Sciatic nerve (tissue), 2 donors: ENCODE measurements around the gene IZUMO1R. TPM values are rescaled to one million over a fixed set of nuclear protein-coding genes. Genes with fewer than 3 reads are reported as not detected.
"Not testable (repeated sequence)": the region's sequence is repeated elsewhere in the genome, so short reads cannot be mapped to it uniquely, and the experiment has no call there.

Source experiments
- ATAC-seq: fragments of 200-7000 bp; cut with Tn5 transposase; one replicate; pipeline ENCODE4 v1.9.1; 2020; ENCODE audit warnings: mild to moderate bottlenecking, moderate library complexity
- DNase-seq: peaks from one replicate; pipeline ENCODE4 v3.0.0-alpha.2; 2020; ENCODE audit warnings: low spot score
- intact Hi-C: fragments of 100-400 bp; cut with DNase I; formaldehyde crosslinking; loops from one replicate; pipeline ENCODE4 v1.14.2; 2022
- total RNA-seq: library from RNA; stranded (reverse); fragmentation: NEBNext Ultra II Directional; extraction: Animal tissue kit (Norgen Biotek cat#: 25700); gene quantifications from one replicate; pipeline ENCODE4 v1.2.1, GENCODE V29; 2021
- donor health status: DM: no; HTN: no; CAD: no.
- donor health status: DM: no; HTN: no; CAD: no.

Gene IZUMO1R
- not detected for total RNA-seq

GRCh38 chr11:94303966-94304958, at the start of gene IZUMO1R:
TSS of gene IZUMO1R (plus strand) at chr11:94304580. CDS start at chr11:94305637, 1,057 bp downstream.
- peak; percentile 81 for ATAC-seq
- DNase-seq, result no peak
- intact Hi-C loops, result no loop called here

- ATAC-seq (no peak), DNase-seq (no peak)
- intact Hi-C loops, result no loop called here
These were observed 32.5 kb upstream of the IZUMO1R start for GRCh38 chr11:94271885-94272372.

- intact Hi-C loops, result no loop called here
- ATAC-seq (no peak), DNase-seq (no peak)
These were observed 31.6 kb upstream of the IZUMO1R start for GRCh38 chr11:94272738-94273313.

GRCh38 chr11:94275961-94276360, 28.4 kb upstream of the IZUMO1R start:
- intact Hi-C loops, result no loop called here
- ATAC-seq, result no peak
- no peak for DNase-seq

GRCh38 chr11:94276943-94277342, 27.4 kb upstream of the IZUMO1R start:
- no peak for ATAC-seq
- DNase-seq, result no peak
- intact Hi-C loops, result no loop called here

GRCh38 chr11:94278207-94278606, 26.2 kb upstream of the IZUMO1R start:
- ATAC-seq, intact Hi-C loops, DNase-seq: not testable (repeated sequence)

- ATAC-seq (no peak), DNase-seq (no peak)
- intact Hi-C loops, result no loop called here
These were observed 24.4 kb upstream of the IZUMO1R start for GRCh38 chr11:94279996-94280395.

- no peak for ATAC-seq
These were observed 23.1 kb upstream of the IZUMO1R start for GRCh38 chr11:94281324-94281723.

GRCh38 chr11:94283678-94284077, 20.7 kb upstream of the IZUMO1R start:
- intact Hi-C loops, result no loop called here
- peak; percentile 91 for ATAC-seq
- no peak for DNase-seq

More at GRCh38 chr11:94281324-94281723, 23.1 kb upstream of the IZUMO1R start:
- intact Hi-C loops, result no loop called here
- DNase-seq, result no peak

- ATAC-seq (no peak), DNase-seq (no peak)
- intact Hi-C loops, result no loop called here
These were observed 8.8 kb upstream of the IZUMO1R start for GRCh38 chr11:94295534-94295933.

- DNase-seq, result no peak
- intact Hi-C loops, result no loop called here
- no peak for ATAC-seq
These were observed 6.3 kb upstream of the IZUMO1R start for GRCh38 chr11:94297985-94298576.

- no peak for ATAC-seq
These were observed 1.6 kb upstream of the IZUMO1R start for GRCh38 chr11:94302776-94303175.

GRCh38 chr11:94305146-94305545, 766 bp downstream of the IZUMO1R start:
- ATAC-seq, result no peak
- no peak for DNase-seq
- intact Hi-C loops, result no loop called here

More at GRCh38 chr11:94302776-94303175, 1.6 kb upstream of the IZUMO1R start:
- intact Hi-C loops, result no loop called here
- no peak for DNase-seq

- DNase-seq, result no peak
- no peak for ATAC-seq
- intact Hi-C loops, result no loop called here
These were observed 2.9 kb downstream of the IZUMO1R start for GRCh38 chr11:94307101-94307791.

- intact Hi-C loops, result no loop called here
- DNase-seq (no peak), ATAC-seq (no peak)
These were observed 3.6 kb downstream of the IZUMO1R start for GRCh38 chr11:94308024-94308423.

- intact Hi-C loops, result no loop called here
- ATAC-seq (no peak), DNase-seq (no peak)
These were observed 5.4 kb downstream of the IZUMO1R start for GRCh38 chr11:94309757-94310156.

- no peak for ATAC-seq
- intact Hi-C loops, result no loop called here
- DNase-seq, result no peak
These were observed 6.0 kb downstream of the IZUMO1R start for GRCh38 chr11:94310191-94310875.

- intact Hi-C loops, result no loop called here
- no peak for ATAC-seq
These were observed 8.0 kb downstream of the IZUMO1R start for GRCh38 chr11:94312339-94312738.

GRCh38 chr11:94314064-94314463, 9.7 kb downstream of the IZUMO1R start:
- ATAC-seq, result no peak
- intact Hi-C loops, result no loop called here
- DNase-seq, result no peak

More at GRCh38 chr11:94312339-94312738, 8.0 kb downstream of the IZUMO1R start:
- DNase-seq, result no peak
